Measurements from ENCODE around the gene FAM171A1.

DNA sequence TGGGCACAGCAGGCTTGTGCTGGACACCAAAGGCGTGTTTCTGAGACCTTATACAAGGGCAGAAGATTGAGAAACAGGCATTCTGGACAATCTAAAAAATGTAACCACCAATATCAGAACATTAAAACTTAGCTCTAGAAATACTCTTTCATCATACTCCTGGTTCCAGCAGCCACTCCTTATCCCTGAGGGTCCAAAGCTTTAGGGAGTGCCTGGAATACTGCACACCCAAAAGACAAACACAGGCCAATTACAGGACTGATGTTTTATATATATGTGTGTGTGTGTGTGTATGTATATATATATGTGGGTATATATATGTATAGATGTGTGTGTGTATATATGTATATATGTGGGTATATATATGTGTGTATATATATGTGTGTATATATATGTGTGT, 39.6 kb downstream of the FAM171A1 start:
- TF ChIP-seq, protein P1, sequence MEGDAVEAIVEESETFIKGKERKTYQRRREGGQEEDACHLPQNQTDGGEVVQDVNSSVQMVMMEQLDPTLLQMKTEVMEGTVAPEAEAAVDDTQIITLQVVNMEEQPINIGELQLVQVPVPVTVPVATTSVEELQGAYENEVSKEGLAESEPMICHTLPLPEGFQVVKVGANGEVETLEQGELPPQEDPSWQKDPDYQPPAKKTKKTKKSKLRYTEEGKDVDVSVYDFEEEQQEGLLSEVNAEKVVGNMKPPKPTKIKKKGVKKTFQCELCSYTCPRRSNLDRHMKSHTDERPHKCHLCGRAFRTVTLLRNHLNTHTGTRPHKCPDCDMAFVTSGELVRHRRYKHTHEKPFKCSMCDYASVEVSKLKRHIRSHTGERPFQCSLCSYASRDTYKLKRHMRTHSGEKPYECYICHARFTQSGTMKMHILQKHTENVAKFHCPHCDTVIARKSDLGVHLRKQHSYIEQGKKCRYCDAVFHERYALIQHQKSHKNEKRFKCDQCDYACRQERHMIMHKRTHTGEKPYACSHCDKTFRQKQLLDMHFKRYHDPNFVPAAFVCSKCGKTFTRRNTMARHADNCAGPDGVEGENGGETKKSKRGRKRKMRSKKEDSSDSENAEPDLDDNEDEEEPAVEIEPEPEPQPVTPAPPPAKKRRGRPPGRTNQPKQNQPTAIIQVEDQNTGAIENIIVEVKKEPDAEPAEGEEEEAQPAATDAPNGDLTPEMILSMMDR (conservative IDR thresholded peaks at IDR 0.05 in 1 of 2, IDR thresholded peaks at IDR 0.05 in 1 of 2; ENCODE audit: low read depth in 1 of 2, low read length in 2 of 2): no peak
- no peak for TF ChIP-seq EZH2 (IDR thresholded peaks at IDR 0.05; ENCODE audit: low read length, missing control alignments)

Data from fibroblast of lung (primary cell).